SKM-1 (cell line): ENCODE data around the gene HEYL.
"Not testable (repeated sequence)": the region's sequence is repeated elsewhere in the genome, so short reads cannot be mapped to it uniquely, and the experiment has no call there.

Experiments used
- DNase-seq: peaks from one replicate; lab custom pipeline; 2025; ENCODE audit not compliant: unreplicated experiment; lab: John Stamatoyannopoulos, UW

The HEYL gene

GRCh38 chr1:39609618-39610331 is 29.7 kb downstream of the HEYL start:
- DNase-seq = peak; percentile 78

GRCh38 chr1:39608921-39609320 is 30.5 kb downstream of the HEYL start:
- no peak for DNase-seq

GRCh38 chr1:39603677-39604076 is 35.8 kb downstream of the HEYL start:
- DNase-seq = not testable (repeated sequence)

- DNase-seq = not testable (repeated sequence)
These were observed 37.7 kb downstream of the HEYL start for GRCh38 chr1:39601667-39602255.

GRCh38 chr1:39596163-39596562 is 43.3 kb downstream of the HEYL start:
- DNase-seq = no peak

GRCh38 chr1:39593386-39593785 is 46.1 kb downstream of the HEYL start:
- DNase-seq = no peak

GRCh38 chr1:39592069-39592468 is 47.4 kb downstream of the HEYL start:
- DNase-seq = no peak

- DNase-seq = no peak
These were observed 48.9 kb downstream of the HEYL start for GRCh38 chr1:39590546-39590945.

- no peak for DNase-seq
These were observed 53.5 kb downstream of the HEYL start for GRCh38 chr1:39585933-39586332.

GRCh38 chr1:39576016-39576657 is 63.3 kb downstream of the HEYL start:
- DNase-seq = no peak

GRCh38 chr1:39575191-39576015 is 64.0 kb downstream of the HEYL start:
- no peak for DNase-seq

GRCh38 chr1:39574646-39575045 is 64.8 kb downstream of the HEYL start:
- DNase-seq = no peak
